GM21786 (cell line): ENCODE results near the gene LMAN2.
A peak's percentile ranks its signal among the peaks of the same experiment; 100 is the strongest.

Source experiments
- ATAC-seq: cut with Tn5 transposase; IDR thresholded peaks from one replicate; pipeline ENCODE4 v1.9.1; 2021; ENCODE audit not compliant: unreplicated experiment

LMAN2 gene

DNA sequence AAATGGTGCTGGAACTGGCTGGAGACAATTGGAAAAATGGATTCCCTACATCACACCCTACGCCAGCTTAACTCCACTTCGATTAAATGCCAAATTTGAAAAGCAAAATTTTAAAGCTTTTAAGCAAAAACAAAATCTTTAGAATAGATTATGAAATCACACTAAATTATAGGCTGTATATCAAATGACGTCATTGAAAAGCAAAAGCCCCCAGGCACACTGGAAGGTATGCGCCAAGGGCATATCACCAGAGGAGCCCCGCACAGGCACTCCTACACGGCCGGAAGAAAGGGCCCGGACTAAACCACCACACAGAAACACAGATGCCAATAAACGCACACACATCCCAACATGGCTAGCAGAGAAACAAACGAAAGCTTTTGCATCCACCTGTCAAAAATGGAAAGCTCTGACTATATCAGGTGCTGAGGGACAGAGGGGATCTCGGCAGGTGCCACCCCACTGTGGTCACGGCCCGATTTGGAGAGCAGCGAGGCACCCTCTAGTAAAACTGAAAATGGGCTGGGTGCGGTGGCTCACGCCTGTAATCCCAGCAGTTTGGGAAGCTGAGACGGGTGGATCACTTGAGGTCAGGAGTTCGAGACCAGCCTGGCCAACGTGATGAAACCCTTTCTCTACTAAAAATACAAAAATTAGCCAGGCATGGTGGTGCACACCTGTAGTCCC lies 22.8 kb downstream of the LMAN2 start:
- ATAC-seq = no peak

DNA sequence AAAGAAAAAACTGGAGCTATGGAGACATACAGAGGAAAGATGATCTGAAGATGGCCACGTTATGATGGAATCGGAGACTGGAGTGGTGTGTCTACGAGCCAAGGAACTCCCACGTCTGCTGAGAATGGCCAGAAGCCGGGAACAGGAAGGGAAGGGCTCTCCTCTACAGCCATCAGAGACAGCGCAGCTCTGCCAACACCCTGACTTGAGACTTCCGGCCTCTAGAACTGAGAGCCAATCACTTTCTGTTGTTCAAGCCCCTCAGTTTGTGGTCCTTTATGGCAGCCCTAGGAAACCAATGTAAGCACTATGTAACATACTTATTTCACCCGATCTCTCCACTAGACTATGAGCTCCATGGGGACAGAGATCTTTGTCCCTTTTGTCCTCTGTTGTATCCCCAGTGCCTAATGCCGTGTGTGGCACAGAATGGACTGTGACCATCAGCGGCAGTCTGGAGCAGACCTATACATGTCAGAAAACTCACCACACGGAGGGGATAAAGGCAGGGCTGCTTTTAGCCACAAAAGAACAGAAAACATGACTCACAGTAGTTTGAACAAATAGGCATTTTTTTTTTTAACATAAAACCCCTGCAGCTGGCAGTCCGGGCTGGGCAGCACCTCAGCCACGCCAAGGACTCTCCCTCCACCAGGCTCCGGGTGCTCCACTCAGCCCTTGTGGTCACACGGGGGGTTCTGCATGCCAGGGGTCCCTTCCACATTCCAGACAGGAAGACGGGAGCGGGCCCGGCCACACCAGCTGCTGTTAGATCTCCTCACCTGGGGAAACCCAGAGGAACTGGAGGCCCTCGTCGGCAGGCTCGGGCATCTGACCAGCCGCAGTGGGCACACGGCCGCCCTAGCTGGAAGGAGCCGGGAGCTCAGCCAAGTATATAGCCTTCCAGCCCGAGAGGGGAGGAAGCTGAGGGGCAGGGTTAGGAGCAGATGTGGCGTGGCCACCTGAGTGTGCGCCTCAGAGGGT lies 23.6 kb downstream of the LMAN2 start:
- ATAC-seq = no peak

DNA sequence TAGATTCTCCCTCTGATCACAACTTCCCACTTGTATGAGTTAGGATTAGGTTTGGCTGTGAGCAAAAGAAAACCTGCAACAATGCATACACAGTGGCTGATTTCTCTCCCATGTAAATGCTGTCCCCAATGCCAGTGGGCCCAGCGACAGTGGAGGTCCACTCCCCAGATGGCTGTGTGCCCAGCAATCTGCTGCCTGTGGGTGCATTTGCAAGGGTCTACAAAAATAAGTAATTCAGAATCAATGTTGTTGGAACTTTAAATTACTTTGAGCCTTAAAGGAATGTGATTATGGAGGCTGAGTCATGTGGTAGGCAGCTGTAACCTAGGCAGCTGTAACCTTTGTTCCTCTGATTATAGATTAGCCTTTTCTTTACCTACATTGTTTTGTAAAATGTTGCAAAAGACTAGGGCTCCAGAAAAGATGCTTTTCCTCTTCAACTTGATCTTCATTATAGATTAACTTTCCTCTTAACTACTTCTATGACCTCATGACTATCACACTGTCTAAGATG lies 25.5 kb downstream of the LMAN2 start:
- no peak for ATAC-seq

DNA sequence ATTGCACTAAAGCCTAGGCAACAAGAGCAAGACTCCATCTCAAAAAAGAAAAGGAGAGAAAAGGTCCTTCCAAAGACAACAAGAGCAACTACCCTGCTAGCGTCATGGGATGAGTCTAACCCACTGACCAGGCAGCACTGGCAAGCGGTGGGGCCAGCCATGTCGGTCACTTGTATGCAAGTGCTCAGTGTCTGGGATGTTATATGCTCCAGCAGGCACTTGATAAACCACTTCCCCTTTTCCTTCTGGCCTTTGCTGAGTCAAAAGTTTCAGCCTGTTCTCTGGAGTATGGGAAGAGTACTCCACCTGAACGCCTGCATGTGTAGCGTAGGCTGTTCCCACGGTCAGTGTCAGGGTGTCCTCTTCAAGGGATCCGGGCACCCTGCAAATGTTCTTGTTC lies 30.6 kb downstream of the LMAN2 start:
- ATAC-seq = no peak

DNA sequence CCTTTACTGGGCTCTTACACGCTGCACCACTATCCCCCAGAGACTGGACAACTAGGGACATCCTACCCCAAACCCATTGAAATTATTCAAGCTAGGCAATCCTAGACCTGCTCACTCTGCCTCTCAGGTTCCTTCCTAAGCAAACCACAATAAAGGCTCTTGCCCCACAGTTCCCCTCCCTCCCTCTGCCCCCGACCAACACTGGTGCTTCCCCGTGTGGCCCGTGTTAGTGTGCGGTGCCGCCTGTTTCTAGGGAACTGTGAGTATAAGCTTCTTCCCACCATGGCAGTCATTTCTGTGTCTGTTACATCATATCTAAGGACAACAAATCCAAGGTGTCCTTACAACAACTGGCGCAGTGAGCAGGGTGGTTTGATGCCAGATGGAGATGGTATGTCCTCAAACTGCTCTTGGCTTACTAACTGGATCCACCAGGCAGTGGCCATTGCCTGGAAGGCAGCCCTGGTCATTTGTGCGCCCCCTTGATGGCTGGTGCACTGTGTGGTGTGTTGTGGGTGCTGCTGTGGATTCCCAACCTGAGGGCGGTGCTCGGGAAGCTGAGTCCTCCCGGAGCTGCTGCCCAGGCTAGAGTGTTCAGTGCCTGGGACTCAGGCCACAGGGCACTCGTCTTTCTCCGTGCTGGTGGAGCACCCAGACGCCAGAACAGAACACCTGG lies 31.4 kb downstream of the LMAN2 start:
- no peak for ATAC-seq

DNA sequence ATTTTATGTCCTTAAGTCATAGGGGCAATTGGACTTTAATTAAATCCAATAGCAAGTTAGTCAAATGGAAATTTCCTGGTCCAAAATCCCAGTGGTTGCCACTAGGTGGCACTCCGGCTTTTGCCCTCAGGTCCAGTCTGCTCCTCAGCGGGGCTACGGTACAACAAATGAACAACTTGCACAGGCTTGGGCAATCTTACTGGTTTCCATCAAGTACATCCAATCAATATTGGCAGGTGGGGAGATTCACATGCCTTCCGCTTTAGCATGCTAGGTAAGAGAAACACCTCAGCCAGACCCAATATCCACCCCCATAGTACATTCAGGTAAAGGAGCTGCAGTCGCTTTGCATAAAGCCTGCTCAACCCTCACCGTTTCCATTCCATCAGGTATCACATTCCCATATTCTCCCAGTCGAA lies 33.5 kb downstream of the LMAN2 start:
- peak; percentile 50 for ATAC-seq

DNA sequence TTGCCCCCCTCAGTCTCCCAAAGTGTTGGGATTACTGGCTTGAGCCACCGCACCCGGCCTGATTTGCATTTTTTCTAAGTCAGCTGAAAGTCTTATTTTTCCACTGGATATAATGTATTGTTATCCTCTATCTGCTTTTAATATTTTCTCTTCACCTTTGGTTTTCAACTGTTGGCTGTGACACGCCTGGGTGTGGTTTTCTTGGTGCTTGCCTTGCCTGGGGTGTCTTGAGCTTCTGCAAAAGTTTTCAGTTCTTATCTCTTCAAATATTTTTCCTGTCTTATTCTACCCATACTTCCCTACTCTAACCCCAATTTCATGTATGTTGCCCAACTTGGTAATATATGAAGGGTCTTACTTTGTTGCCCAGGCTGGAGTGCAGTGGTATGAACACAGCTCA lies 35.5 kb downstream of the LMAN2 start:
- ATAC-seq = no peak

DNA sequence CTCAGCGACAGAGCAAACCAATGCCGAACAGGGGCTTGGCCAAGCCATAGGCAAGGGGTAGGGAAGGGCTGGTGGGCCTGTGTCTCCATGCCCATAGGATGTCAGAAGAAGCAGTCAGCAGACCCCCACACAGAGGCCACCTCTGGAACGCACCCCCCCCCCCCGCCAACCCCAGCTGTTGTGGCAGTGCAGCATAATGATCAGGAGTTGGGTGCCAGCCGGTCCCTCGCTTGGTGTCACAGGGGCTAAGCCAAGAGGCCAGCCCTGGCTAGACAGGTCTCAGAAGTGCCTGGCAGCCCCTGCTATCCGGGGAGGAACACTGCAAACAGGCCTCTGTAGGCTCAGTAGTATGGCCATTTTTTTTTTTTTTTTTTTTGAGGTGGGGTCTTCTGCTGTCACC lies 36.1 kb downstream of the LMAN2 start:
- ATAC-seq = no peak

DNA sequence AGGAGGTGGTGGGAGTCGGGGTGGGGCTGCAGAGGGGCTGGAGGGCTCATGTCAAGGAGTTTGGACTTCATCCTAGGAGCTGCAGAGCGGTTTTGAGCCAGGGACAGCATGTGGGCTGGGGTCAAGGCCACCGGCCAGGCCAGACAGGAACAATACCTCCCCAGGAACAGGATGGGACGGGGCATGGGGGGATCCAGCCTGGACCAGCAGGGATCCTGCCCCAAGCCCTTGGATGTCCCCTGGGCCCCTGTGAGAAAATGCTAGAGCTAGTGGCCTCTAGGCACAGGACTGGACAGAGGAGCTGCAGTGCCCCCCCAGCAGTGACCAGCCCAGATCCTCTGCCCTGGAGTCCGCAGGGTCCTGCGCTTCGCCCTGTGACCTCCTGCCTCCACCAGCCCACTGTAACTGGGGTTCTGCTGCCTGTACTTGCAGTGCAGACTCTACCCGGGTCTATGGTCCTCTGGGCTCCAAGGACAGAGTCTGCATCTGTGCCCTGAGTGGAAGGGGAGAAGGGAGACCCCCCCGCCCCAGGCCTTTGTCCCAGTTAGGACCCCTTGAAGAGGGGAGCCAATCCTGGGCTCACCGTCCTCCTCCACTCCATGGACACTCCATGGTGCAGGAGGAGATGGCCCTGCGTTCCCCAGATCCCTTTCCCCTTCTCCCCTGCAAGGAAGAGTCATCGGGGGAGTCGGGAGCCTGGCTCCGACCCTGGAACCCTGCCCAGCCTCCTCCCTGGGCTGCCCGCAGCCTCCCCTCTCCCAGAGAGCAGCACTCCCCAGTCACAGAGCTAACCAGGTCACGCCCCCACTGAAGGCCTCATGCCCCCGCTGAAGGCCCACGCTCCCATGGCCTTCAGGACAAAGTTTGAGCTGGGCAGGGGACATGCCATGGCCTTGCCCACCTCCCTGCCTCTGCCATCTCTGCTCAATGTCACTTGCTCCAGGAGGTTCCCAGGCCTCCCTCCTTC lies 36.8 kb downstream of the LMAN2 start:
- ATAC-seq = no peak

DNA sequence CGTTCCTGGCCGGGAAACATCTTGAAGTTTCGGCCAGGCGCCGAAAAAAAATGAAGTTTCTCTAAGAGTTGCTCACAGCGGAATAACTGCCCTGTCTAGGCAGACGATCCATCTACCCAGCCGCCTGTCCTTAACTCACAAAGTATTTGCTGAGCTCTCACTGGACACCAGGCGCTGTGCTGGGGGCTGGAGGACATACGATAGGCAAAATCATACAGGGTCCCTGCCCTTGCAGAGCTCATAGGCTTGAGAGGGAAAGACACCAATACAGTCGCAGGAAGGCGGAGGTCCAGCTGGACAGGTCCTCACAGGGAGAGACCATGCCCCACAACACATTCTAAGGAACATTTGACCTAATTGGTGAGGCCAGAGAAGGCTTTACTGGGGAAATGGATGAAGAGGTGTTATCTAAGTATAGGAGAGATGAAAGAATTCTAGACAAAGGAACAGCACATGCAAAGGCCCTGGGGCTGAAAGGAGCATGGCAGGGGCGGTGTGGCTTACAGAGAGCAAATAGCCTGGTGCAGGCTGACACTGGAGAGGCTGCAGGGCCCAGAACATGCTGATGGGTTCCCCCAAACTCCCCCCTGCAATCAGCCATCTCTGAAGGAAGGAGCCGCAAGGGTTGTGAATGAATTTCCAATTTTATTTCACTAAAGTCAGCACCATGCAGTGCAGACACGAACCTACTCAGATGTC lies 37.8 kb downstream of the LMAN2 start:
- ATAC-seq = no peak

DNA sequence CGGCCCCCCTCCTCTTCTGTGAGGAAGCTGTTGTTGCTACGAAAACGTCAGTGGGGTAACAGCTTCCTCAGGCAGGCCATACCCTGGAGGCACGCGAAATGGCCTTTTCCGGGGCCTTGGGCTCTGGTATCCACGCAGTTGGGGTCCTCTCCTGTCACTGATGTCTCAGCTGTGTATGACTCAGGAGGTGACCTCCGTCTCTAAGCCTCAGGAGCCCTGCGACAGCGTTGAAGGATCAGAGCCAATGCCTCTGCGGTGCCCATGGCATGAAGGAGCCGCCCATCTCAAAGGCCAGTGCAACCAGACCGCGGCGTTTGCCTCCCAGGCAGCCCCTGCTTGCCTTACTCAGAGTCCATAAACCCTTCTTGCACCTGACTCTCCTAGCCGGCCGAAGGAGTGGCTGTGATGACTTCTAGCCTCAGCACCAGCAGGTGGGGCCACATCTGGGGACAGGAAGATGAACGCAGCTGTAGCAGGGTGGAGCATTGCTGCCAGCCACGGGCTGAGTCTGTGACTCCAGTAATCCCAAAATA lies 38.8 kb downstream of the LMAN2 start:
- peak; percentile 27 for ATAC-seq

DNA sequence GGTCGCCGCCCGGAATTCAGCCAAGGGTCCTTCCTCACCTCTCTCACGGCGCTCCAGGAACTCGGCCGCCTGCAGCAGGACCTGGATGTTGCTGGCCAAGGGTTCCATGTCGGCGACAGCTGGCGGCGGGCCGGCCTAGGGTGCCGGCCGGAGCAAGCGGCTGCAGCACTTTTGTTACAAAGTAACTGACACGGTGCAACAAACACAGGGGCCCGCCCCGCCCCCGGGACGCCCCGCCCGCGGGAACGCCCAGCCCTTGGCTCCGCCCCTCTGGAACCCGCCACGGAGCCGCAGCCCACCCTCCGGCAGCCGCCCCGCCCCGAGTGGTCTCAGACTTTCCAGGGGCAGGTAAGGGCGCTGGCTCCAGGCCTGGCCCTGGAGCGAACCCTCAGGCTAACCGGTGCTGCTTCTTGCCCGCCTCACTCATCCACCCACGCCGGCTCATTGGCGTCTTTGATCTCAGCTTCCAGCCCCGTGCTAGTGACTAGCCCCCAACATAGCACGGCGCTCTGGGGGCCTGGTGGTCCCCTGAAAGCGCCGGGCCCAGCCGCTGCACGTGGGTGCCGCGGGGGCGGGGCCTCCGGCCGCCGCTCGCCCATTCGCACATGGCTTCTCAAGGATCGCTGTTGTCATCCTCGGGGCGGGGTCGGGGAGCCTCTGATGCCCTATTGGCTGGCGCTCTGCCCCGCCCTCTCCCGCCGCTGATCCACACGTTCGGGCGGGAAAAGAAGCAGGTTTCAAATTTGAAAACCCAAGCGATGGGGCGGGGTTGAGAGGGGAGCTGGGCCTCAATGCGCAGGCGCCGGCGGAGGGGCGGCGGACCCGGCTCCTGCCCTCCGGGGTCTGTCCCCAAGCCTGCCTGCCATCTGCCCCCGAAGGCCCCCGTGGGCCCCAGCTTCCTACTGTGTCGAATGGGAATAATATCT lies 39.5 kb downstream of the LMAN2 start, which contains the start of gene MXD3:
Gene MXD3, minus strand, starts transcription at position 176 of the 926 bp plus-strand sequence. Its CDS starts 68 bp downstream, at position 108.
- peak; percentile 74 for ATAC-seq

DNA sequence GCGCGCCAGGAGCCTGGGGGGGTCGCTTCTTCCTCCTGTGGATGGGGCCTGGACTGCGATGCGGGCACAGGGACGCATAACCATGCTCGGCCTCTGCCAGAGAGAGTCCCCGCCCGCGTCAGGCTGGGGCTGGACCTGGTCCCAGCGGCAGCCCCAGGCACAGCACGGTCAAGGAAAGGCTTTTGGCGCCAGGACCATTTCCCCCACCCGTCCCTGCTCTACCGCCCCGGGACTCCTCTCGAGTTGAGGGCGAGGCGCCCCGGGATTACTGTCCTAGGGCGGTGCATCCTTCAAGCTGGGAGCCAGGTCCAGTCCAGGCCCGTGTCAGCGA lies 40.1 kb downstream of the LMAN2 start:
- ATAC-seq = no peak

DNA sequence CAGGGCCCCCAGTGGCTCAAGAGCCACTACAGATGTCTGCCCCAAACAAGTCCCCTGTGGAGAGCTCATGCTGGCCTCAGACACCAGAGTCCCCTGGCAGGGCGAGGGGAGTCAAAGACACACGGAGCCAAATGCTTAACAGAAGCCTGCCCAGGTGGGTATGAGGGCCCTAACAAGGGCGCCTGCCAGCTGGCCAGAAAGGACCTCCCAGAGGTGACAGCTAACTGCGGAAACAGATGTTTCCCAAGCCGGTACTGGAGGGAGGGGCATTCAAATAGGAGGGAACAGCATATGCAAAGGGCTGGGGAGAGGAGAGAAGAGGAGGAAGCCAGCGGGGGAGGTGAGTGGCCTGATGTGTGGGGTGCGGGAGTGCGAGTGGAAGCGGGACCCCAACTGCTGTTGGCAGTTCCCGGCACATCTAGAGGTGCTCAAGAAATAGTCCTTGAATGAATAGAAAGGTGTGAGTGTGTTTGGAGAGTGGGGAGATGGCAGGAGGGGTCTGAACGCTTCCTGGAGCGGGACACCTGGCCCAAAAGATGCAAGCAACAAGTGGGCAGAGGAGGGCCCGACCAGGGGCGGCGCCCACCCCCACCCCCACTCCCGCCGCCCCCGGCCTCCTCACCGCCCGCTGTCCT lies 40.6 kb downstream of the LMAN2 start:
- ATAC-seq = no peak

DNA sequence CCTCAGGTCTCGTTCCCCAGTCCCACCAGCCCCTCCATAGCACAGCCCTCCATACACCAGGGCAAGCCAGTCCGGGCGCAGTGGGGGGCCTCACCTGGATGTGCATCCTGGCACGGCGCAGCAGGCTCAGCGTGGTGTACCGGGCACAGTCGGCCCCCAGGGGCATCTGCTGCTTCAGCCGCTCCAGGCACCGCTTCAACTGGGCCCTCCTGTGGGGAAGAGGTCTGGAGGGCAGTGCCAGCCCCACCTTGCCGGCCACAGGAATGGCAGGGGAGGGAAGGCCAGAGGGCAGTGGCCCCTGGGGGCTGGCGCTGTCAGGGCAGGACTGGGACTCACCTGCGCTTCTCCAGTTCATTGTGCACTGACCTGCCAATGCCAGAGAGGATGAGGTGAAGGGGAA lies 41.1 kb downstream of the LMAN2 start:
- no peak for ATAC-seq

DNA sequence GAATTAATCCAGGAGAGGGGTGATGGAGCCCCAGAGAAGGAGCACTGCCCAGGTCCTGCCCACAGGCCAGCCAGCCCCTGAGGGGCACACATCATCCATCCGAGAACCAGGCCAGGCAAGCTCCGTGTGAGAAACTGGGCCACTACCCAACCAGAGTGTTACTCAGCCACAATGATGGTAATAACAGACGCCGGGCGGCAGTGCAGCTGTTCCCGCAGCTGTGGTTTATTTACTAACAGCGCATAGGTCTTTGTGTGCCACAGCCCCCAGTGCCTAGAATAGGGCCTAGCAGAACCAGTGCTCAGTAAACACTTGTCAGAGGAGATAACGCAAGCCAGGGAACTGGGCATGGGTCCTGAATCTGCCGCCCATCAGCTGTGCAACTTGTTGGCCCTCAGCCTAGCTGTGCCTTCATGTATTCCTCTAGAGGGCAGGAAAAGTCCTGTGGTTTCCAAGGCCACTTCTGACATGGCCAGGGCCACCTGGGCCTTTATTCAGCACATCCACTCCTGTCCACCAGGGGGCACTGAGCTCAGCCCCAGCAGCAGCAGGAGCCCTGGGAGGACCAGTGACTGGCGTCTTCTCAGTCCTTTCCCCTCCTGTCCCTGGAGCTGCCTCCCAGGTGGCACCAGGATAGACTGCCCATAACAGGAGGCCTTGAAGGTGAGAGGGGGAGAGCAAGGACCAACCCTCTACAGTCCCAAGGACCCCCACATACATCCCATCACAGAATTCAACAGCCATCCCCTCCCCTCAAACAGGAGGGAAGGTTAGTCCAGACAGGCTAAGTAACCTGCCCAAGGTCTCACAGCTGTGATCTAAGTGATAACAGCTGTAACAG lies 41.9 kb downstream of the LMAN2 start:
- ATAC-seq = no peak

DNA sequence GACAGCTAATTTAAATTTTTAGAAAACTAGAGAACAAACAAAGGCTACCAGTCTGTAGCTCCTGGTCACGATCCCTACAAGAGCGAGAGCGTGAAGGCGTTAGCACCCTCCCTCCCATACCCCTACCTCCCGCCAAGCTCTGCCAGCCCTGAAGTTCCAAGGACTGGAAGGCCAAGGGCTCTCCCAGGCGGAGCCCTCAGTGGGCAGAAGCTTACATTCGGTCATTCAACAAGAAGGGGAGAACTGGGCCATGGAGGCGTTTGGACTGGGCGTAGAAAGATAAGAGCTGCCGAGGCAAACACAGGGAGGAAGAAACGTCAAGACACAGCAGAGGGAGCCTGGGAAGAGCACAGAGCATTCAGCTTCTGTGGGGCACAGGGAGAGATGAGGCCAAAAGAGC lies 42.7 kb downstream of the LMAN2 start:
- ATAC-seq = no peak
